ENCODE data around the gene ACSS1.
"Not testable (repeated sequence)": the region's sequence is repeated elsewhere in the genome, so short reads cannot be mapped to it uniquely, and the experiment has no call there.

The ACSS1 gene

DNA sequence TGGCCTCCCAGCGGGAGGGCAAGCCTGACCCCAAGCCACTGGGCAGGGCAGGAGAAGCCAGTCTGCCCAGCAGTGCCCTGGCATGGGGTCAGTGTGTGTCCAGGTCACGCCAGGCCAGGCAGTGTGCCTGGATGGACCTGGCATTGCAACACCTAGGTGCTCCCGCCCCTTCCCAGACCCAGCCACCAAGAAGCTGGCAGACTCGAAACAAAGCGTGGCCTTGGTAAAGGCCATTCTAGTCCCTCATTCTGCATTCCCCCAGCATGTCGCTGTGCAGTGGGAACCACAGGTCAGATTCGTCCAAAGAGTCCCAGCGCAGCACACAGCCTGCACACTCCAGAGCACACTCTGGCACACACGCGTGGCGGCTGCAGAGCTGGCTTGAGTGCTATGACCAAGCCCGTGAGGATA lies 46.1 kb downstream of the ACSS1 start:
- no peak for DNase-seq (ENCODE audit: low read depth in 2 of 2)

- DNase-seq (ENCODE audit: low read depth in 2 of 2): no peak
These were observed 46.7 kb downstream of the ACSS1 start for GRCh38 chr20:25011261-25011660.

DNA sequence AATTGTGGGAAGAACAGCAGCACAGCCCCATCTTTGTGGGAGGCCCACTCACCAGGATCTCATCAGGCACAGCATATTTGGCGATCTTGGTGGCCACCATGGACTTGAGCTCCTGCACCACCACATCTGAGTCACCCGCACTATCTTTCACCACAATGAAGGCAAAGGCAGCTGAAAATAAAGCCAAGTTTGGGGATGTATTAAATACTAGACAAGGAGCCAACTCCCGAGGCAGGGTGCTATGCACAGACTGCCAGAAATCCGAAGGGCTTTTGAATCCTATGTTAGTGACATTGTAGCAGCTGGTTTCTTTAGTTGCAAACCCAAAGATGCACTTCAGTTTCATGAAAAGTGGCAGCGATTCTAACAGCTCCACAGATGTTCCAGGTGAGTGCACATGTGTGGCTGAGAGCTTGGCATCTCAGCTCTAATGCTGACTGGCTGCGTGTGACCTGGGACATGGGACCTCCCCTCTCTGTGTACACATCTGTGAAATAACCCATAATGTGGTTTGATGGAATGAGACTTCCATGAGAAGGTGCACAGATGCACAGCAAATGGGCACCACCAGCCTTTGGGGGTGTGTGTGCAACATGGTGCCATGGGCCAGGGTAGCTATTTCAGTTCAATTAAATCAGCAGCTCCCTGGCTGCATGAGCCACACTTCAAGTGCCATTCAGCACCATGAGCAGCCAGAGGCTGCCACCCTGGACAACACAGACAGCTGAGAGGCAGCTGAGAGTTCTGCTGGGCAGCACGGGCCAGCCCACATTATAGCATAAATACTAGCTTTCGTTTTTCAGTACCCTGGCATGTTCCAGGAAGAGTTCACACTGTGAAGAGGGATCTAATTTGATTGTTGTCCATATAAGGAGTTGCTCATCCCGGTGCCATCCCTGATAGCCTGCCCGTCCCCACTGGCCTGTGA lies 48.5 kb downstream of the ACSS1 start:
- no peak for DNase-seq (ENCODE audit: low read depth in 2 of 2)

- DNase-seq (ENCODE audit: low read depth in 2 of 2): no peak
These were observed 49.3 kb downstream of the ACSS1 start for GRCh38 chr20:25008388-25009217.

GRCh38 chr20:25007491-25008305 lies 50.2 kb downstream of the ACSS1 start:
- DNase-seq (ENCODE audit: low read depth in 2 of 2): no peak

DNA sequence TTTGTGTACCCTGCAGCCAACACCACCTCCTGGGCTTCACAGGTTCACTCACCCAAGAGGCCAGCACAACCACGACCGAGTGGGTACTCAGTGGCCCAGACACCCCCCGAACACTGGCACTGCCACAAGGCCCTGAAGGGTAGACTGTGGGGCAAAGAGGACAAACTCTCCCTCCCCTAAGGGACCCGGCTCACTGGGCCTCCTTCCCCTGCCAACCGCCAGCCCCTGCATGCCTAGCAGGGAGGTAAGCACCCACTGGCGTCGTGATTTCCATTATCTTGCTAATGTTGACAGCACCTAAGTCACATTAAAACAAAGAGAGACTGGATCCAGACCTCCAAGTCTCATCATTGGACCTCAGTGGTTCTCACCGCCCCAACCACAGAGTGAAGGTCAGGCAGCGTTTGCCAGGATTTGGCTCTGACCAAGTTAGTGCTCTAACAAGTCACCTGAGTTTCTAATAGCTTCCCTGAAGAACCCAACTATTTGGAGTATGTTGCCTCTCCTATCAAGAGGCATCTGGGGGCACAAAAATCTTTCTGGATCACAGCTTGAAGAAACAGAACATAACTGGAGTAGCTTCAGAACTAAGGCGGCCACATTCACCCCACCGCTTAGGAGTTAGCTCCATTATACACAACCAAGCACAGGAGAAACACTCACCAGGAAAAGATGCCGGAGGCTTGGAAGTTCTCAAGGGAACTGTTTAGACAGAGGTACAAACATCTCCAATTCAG lies 51.3 kb downstream of the ACSS1 start:
- DNase-seq (ENCODE audit: low read depth in 2 of 2): no peak

- no peak for DNase-seq (ENCODE audit: low read depth in 2 of 2)
These were observed 52.3 kb downstream of the ACSS1 start for GRCh38 chr20:25005661-25006060.

GRCh38 chr20:25005220-25005619 lies 52.7 kb downstream of the ACSS1 start:
- DNase-seq (ENCODE audit: low read depth in 2 of 2): no peak

GRCh38 chr20:25003002-25003401 lies 54.9 kb downstream of the ACSS1 start:
- DNase-seq (ENCODE audit: low read depth in 2 of 2): no peak

- DNase-seq (ENCODE audit: low read depth in 2 of 2): not testable (repeated sequence)
These were observed 56.6 kb downstream of the ACSS1 start for GRCh38 chr20:25001323-25001722.

DNA sequence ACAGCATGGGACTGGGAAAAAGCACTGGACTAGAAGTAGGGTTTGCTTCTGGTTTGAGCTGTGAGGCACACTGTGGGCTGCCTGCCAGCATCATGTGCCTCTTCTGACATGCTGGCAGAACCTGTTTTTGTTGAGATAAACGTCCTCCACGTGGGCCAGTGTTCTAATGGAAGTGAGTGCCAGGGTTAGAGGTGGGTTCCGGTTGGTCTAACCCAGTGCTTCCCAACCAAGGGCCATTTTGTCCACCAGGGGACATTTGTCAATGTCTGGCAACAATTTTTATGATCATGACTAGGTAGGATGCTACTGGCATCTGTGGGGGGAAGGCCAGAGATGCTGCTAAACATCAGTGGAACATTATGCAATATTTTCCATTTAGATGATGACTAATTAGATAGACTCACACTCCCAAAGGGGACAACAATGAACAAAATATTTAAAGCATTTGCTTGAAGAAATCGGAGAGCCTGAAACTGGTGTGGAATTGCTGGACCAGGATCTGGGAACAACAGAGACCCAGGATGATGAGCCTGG lies 57.6 kb downstream of the ACSS1 start:
- DNase-seq (ENCODE audit: low read depth in 2 of 2): peak; percentile 78 to 83

DNA sequence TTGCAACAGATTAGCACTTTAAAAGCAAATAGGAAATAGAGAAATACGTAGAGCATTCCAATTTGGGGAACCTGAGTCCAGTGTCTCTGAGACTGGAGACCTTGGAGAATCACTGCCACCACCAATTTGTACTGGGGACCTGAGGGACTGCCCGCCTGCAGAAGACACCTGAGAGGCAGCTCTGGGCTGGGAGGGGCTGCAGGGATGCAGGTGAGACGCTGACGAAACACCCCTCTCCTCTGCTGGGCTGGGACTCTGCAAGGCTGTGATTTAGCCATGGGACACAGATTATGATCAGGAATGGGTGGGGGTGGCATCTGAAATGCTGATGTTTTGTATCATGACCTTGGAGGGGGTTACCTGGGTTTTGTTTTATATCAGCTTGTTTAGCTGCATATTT lies 58.4 kb downstream of the ACSS1 start:
- DNase-seq (ENCODE audit: low read depth in 2 of 2): no peak

DNA sequence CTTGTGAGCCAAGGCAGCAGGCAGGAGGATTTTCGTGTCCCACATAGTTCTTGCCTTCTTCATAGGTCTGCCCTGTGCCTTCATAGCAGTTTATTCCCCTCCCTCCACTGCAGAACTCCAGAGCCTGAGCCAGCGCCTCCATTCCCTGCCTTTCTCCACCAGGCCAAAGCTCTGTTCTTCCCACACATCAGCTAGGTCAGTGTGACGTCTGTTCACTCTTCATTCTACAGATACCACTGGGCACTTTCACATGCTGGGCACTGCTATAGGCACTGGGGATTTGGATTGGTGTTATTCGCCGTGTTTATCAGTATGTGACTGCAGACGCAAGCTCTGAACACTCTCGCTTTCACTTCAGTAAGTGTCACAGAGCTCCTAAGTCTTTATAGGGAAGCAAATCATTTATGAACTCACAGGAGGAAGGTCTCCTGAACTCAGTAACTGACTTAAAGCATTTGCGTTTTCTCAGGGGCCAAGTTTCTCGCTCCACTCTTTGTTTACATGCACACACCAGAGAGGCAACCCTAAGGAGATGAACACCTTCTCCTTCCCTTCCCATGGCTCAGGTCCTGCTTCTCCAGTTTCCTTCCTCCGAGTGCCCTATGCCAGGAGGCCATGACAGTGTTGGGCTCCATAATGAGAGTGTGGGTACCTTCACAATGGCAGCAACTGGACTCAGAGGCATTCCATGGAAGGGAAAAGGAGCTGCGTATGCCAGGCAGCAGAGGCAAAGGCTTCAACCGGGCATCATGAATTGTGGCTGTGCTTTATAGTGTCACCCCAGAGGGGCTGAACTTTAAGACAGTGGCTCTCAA lies 59.1 kb downstream of the ACSS1 start:
- DNase-seq (ENCODE audit: low read depth in 2 of 2): no peak

DNA sequence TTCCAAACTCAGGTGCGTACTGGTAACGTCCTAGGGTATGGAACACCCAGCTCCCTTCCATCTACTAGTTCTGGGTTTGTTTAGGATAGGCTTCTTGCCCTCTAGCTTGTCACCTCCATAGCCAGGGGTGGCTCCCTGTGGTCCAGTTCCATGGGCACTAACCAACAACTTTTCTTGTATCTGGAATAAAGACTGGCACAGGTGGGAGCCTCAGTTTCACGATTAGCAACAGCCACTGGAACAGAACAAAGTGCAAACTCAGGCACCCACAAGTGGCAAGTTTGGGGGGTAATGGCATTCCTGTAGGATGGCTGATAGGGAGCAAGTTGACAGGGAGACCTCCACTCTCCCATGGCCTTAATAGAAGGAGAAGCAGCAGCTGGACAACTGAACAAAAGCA lies 59.8 kb downstream of the ACSS1 start:
- DNase-seq (ENCODE audit: low read depth in 2 of 2): no peak

DNA sequence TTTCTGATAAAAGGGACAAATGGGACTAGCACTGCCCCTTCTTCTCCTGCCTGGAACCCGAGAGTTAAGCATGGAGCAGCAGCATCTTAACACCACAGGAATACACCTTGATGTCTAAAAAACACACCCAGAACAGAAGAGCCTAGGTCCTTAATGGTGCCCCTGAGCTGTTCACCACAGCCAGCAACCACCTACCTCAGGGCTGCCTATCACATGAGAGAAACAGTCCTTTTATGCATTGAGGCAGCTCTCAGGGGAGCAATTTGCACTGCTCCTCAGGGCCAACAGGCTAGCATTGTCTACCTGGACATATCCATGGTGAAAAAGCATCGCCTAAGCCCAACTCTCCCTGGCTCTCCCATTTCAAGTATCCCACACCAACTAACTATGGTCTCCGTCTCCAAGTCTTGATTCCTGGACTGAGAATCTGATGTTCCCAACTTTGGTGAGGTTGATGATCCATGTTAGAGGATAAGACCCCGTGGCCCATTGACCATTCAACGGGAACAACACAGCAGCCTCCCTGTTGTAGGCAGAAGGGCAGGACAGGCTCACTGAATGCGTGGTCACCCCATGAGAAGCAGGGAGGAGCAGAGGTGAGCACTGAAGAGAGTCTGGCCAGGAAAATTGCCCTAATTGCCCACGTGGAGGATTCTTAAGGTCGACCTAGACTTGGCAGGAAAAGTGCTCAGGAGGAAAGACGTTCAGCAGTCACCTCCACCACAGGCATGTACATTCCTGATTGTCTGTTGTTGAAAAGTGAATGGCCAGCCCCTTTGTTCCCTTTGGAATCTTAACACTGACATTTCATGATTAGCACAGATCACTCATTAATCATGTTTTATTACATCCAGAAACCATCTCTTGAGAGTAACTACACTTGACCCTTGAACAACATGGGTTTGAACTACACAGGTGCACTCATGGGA lies 61.2 kb downstream of the ACSS1 start:
- no peak for DNase-seq (ENCODE audit: low read depth in 2 of 2)

GRCh38 chr20:24995741-24996448 lies 62.0 kb downstream of the ACSS1 start:
- DNase-seq (ENCODE audit: low read depth in 2 of 2): no peak

DNA sequence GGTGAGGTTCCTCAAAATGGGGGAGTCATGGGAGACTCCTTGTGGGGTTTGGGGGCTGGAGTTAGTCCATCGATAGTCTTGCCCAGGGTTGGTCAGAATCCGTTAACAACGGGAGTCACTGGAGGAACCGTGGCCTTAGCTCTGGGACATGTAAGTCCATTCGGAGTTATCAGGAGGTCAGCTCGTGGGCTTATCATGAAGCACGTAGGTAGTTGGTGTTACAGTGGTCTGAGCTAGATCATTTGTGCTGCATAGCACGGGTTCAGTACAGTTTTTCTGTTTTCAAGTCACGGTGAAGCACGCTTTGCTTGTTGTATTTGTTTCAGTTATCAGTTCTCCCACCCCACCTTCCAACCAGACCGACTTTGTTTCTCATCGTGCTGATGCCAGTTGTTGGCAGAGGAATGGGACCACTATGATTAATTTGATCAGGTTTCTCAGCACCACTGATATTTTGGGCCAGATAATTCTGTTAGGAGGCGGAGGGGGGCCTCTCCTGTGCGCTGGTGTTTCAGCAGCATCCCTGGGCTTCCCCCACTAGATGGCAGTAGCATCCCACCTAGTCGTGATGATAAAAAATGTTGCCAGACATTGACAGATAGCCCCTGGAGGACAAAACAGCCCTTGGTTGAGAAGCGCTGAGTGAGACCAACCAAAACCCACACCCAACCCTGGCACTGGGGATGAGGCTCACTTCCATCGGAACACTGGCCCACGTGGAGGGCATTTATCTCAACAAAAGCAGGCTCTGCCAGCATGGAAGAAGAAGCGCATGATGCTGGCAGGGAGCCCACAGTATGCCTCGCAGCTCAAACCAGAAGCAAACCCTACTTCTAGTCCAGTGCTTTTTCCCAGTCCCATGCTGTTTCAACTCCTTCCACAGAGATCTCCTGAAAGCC lies 63.2 kb downstream of the ACSS1 start:
- DNase-seq (ENCODE audit: low read depth in 2 of 2): peak; percentile 26 to 40

GRCh38 chr20:24994186-24994465 lies 63.8 kb downstream of the ACSS1 start:
- no peak for DNase-seq (ENCODE audit: low read depth in 2 of 2)

All from fibroblast of skin of left biceps (primary cell).